WTC11 (cell line): ENCODE measurements around the gene GLB1L3.

Experiments used
- ETV6 ChIP-seq: sonication (generic); formaldehyde crosslinking; IDR thresholded peaks from 2 replicates; pipeline ENCODE4 v1.8.1; 2022; ENCODE audit warnings: mild to moderate bottlenecking, missing genetic modification reagents
- SMAD3 ChIP-seq: sonication (generic); formaldehyde crosslinking; IDR thresholded peaks from 2 replicates; pipeline ENCODE4 v1.8.0; 2022; ENCODE audit warnings: missing genetic modification reagents, mild to moderate bottlenecking, borderline replicate concordance
- TEAD4 ChIP-seq: sonication (generic); formaldehyde crosslinking; IDR thresholded peaks from 2 replicates; pipeline ENCODE4 v1.8.0; 2022; ENCODE audit warnings: mild to moderate bottlenecking, missing genetic modification reagents
- TF ChIP-seq, protein P1 (sequence below): sonication (generic); formaldehyde crosslinking; IDR thresholded peaks from 2 replicates; pipeline ENCODE4 v1.8.1; 2022; ENCODE audit warnings: mild to moderate bottlenecking, moderate library complexity, missing genetic modification reagents
- TF ChIP-seq, protein P2 (sequence below): fragments of 200-600 bp; IDR thresholded peaks from 2 replicates; pipeline ENCODE4 v1.8.0; 2022; ENCODE audit warnings: antibody characterized with exemption

GRCh38 chr11:134291196-134291595 is 15.0 kb downstream of the GLB1L3 start:
- TF ChIP-seq, protein P1, sequence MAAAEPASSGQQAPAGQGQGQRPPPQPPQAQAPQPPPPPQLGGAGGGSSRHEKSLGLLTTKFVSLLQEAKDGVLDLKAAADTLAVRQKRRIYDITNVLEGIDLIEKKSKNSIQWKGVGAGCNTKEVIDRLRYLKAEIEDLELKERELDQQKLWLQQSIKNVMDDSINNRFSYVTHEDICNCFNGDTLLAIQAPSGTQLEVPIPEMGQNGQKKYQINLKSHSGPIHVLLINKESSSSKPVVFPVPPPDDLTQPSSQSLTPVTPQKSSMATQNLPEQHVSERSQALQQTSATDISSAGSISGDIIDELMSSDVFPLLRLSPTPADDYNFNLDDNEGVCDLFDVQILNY (CRISPR knock-in tag), result no peak
- no peak for TF ChIP-seq ETV6 (CRISPR knock-in tag)
- TF ChIP-seq SMAD3 (CRISPR knock-in tag), result no peak
- TF ChIP-seq, protein P2, sequence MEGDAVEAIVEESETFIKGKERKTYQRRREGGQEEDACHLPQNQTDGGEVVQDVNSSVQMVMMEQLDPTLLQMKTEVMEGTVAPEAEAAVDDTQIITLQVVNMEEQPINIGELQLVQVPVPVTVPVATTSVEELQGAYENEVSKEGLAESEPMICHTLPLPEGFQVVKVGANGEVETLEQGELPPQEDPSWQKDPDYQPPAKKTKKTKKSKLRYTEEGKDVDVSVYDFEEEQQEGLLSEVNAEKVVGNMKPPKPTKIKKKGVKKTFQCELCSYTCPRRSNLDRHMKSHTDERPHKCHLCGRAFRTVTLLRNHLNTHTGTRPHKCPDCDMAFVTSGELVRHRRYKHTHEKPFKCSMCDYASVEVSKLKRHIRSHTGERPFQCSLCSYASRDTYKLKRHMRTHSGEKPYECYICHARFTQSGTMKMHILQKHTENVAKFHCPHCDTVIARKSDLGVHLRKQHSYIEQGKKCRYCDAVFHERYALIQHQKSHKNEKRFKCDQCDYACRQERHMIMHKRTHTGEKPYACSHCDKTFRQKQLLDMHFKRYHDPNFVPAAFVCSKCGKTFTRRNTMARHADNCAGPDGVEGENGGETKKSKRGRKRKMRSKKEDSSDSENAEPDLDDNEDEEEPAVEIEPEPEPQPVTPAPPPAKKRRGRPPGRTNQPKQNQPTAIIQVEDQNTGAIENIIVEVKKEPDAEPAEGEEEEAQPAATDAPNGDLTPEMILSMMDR, result no peak
- TF ChIP-seq TEAD4, result no peak
